A549 (cell line): Measurements from ENCODE around the gene NTM.

Experiments
- CTCF ChIP-seq: fragments of >200 bp; sonication (Bioruptor Twin); formaldehyde crosslinking; IDR thresholded peaks from 3 replicates; pipeline ENCODE4 v1.5.1; 2016
- ELK1 ChIP-seq: fragments of 150-350 bp; IDR thresholded peaks from 2 replicates; pipeline ENCODE4 v1.6.1; 2014; ENCODE audit warnings: low read depth, mild to moderate bottlenecking, low read length
- FOSL2 ChIP-seq, 2 experiments: fragments of 450-650 bp in 1 of 2; fragments of >200 bp in 1 of 2; sonication (Bioruptor Twin) in 1 of 2; formaldehyde crosslinking; IDR thresholded peaks; 2 replicates each; pipeline versions ENCODE4 v1.5.0 to v1.6.1; 2016 to 2020; ENCODE audit warnings: mild to moderate bottlenecking in 1 of 2, moderate library complexity in 1 of 2
- HDAC2 ChIP-seq: fragments of 200-600 bp; sonication (generic); IDR thresholded peaks from 2 replicates; pipeline ENCODE4 v1.6.1; 2016
- JUN ChIP-seq, 2 experiments: fragments of >200 bp; sonication (Bioruptor Twin); formaldehyde crosslinking; IDR thresholded peaks; 2 replicates in 1 of 2; 3 replicates in 1 of 2; pipeline ENCODE4 v1.6.1; 2016 to 2017
- NR3C1 ChIP-seq: fragments of >200 bp; sonication (Bioruptor Twin); formaldehyde crosslinking; IDR thresholded peaks from 3 replicates; pipeline ENCODE4 v1.6.1; 2017
- POLR2A ChIP-seq: IDR thresholded peaks from 2 replicates; pipeline ENCODE4 v1.6.1; 2012; ENCODE audit warnings: mild to moderate bottlenecking, low read length
- RAD21 ChIP-seq, 2 experiments: fragments of >200 bp in 1 of 2; sonication (Bioruptor Twin) in 1 of 2; formaldehyde crosslinking in 1 of 2; IDR thresholded peaks in 1 of 2; conservative IDR thresholded peaks in 1 of 2; 2 replicates in 1 of 2; 3 replicates in 1 of 2; pipeline ENCODE4 v1.6.1; 2012 to 2018; ENCODE audit warnings: inconsistent platforms in 1 of 2
- ZFP36 ChIP-seq: fragments of 450-650 bp; IDR thresholded peaks from 2 replicates; pipeline ENCODE4 v1.6.1; 2014; ENCODE audit warnings: borderline replicate concordance; ENCODE audit not compliant: partially characterized antibody
- ZNF302 ChIP-seq: fragments of 250-450 bp; sonication (Bioruptor Pico); IDR thresholded peaks from 2 replicates; pipeline ENCODE4 v1.9.0; 2021; ENCODE audit warnings: inconsistent platforms, mild to moderate bottlenecking, moderate library complexity

GRCh38 chr11:132045107-132045506 is 674.7 kb downstream of the NTM start:
- TF ChIP-seq CTCF (no peak), POLR2A (no peak), FOSL2 (IDR thresholded peaks at IDR 0.05) (no peak), FOSL2 (CRISPR knock-in tag; IDR thresholded peaks at IDR 0.05) (no peak), HDAC2 (no peak), JUN (IDR thresholded peaks at IDR 0.05) (no peak), ZFP36 (no peak), NR3C1 (no peak), ELK1 (no peak), ZNF302 (CRISPR knock-in tag) (no peak), RAD21 (conservative IDR thresholded peaks at IDR 0.05 in 1 of 2, IDR thresholded peaks at IDR 0.05 in 1 of 2) (no peak)
